H9 (cell line): ENCODE data around the gene SLC25A3. TPM values are rescaled to one million over a fixed set of nuclear protein-coding genes. Genes with fewer than 3 reads are reported as not detected.

Experiments
- DNase-seq: peaks from one replicate; pipeline ENCODE4 v3.0.0-alpha.2; 2017
- H2AFZ ChIP-seq: one replicate; pipeline ENCODE4 v1.6.1; 2013; ENCODE audit warnings: mild to moderate bottlenecking, low read length, control low read depth, moderate library complexity
- H2AK5ac ChIP-seq: 2 replicates; pipeline ENCODE4 v1.6.1; 2013; ENCODE audit warnings: low read length, control low read depth, mixed read lengths; ENCODE audit not compliant: insufficient read length
- H2BK120ac ChIP-seq: one replicate; pipeline ENCODE4 v1.6.1; 2013; ENCODE audit warnings: low read depth, mild to moderate bottlenecking, low read length, control low read depth, inconsistent platforms; ENCODE audit not compliant: poor library complexity, severe bottlenecking
- H2BK12ac ChIP-seq: 2 replicates; pipeline ENCODE4 v1.6.1; 2013; ENCODE audit warnings: low read length, control low read depth, mixed read lengths, low read depth; ENCODE audit not compliant: insufficient read length
- H2BK15ac ChIP-seq: 2 replicates; pipeline ENCODE4 v1.6.1; 2013; ENCODE audit warnings: low read depth, low read length, control low read depth
- H2BK20ac ChIP-seq: one replicate; pipeline ENCODE4 v1.6.1; 2013; ENCODE audit warnings: low read depth, mild to moderate bottlenecking, low read length, control low read depth, inconsistent platforms; ENCODE audit not compliant: poor library complexity, severe bottlenecking
- H2BK5ac ChIP-seq: 2 replicates; pipeline ENCODE4 v1.6.1; 2013; ENCODE audit warnings: low read length, control low read depth, mixed read lengths; ENCODE audit not compliant: insufficient read length
- H3K14ac ChIP-seq: 2 replicates; pipeline ENCODE4 v1.6.1; 2013; ENCODE audit warnings: low read length, control low read depth; ENCODE audit not compliant: insufficient read depth
- H3K18ac ChIP-seq: 2 replicates; pipeline ENCODE4 v1.6.1; 2013; ENCODE audit warnings: low read depth, mild to moderate bottlenecking, mixed read lengths, low read length, control low read depth; ENCODE audit not compliant: insufficient read length
- H3K23ac ChIP-seq: 2 replicates; pipeline ENCODE4 v1.6.1; 2013; ENCODE audit warnings: low read length, control low read depth, mixed read lengths, low read depth; ENCODE audit not compliant: insufficient read length
- H3K23me2 ChIP-seq: 2 replicates; pipeline ENCODE4 v1.6.1; 2013; ENCODE audit warnings: low read depth, mild to moderate bottlenecking, mixed read lengths, low read length, control low read depth; ENCODE audit not compliant: insufficient read length, poor library complexity, severe bottlenecking
- H3K27ac ChIP-seq: 2 replicates; pipeline ENCODE4 v1.5.1; 2013; ENCODE audit warnings: low read length, control low read depth, mixed read lengths, low read depth; ENCODE audit not compliant: insufficient read length
- H3K27me3 ChIP-seq: 2 replicates; pipeline ENCODE4 v1.6.1; 2013; ENCODE audit warnings: low read length, control low read depth, inconsistent platforms; ENCODE audit not compliant: insufficient read depth
- H3K4ac ChIP-seq: 2 replicates; pipeline ENCODE4 v1.6.1; 2013; ENCODE audit warnings: low read depth, mild to moderate bottlenecking, control low read depth, inconsistent platforms, low read length, moderate library complexity
- H3K4me1 ChIP-seq: 2 replicates; pipeline ENCODE4 v1.6.1; 2013; ENCODE audit warnings: low read length, control low read depth, inconsistent platforms; ENCODE audit not compliant: insufficient read depth
- H3K4me2 ChIP-seq: 2 replicates; pipeline ENCODE4 v1.6.1; 2013; ENCODE audit warnings: low read length, control low read depth, mixed read lengths; ENCODE audit not compliant: insufficient read length, insufficient read depth
- H3K56ac ChIP-seq: 2 replicates; pipeline ENCODE4 v1.6.1; 2013; ENCODE audit warnings: low read depth, mild to moderate bottlenecking, mixed read lengths, low read length, control low read depth; ENCODE audit not compliant: insufficient read length
- H3K79me1 ChIP-seq: 2 replicates; pipeline ENCODE4 v1.6.1; 2013; ENCODE audit warnings: low read depth, mild to moderate bottlenecking, moderate library complexity, low read length, control low read depth, inconsistent platforms; ENCODE audit not compliant: insufficient read depth, poor library complexity, severe bottlenecking
- H3K79me2 ChIP-seq: 2 replicates; pipeline ENCODE4 v1.6.1; 2013; ENCODE audit warnings: low read length, control low read depth, inconsistent platforms; ENCODE audit not compliant: insufficient read depth
- H3K9ac ChIP-seq: 2 replicates; pipeline ENCODE4 v1.6.1; 2013; ENCODE audit warnings: low read length, control low read depth, mixed read lengths; ENCODE audit not compliant: insufficient read length; ENCODE audit errors: extremely low read depth
- H3K9me3 ChIP-seq: one replicate; pipeline ENCODE4 v1.6.1; 2013; ENCODE audit warnings: low read depth, low read length, inconsistent platforms; ENCODE audit not compliant: control insufficient read depth
- H3T11ph ChIP-seq: one replicate; pipeline ENCODE4 v1.6.1; 2013; ENCODE audit warnings: mild to moderate bottlenecking, low read length, control low read depth, inconsistent platforms
- H4K20me1 ChIP-seq: one replicate; pipeline ENCODE4 v1.6.1; 2013; ENCODE audit not compliant: control insufficient read depth, insufficient read length, insufficient read depth
- H4K5ac ChIP-seq: 2 replicates; pipeline ENCODE4 v1.6.1; 2013; ENCODE audit warnings: low read depth, mild to moderate bottlenecking, mixed read lengths, low read length, control low read depth; ENCODE audit not compliant: insufficient read length
- H4K8ac ChIP-seq: replicated peaks from 2 replicates; pipeline ENCODE4 v1.6.1; 2013; ENCODE audit warnings: low read length, control low read depth, mixed read lengths, low read depth; ENCODE audit not compliant: insufficient read length
- H4K91ac ChIP-seq: 2 replicates; pipeline ENCODE4 v1.6.1; 2013; ENCODE audit warnings: low read depth, mild to moderate bottlenecking, moderate library complexity, mixed read lengths, low read length, control low read depth; ENCODE audit not compliant: insufficient read length
- H3K27ac Mint-ChIP-seq, 3 experiments: 2 replicates in 2 of 3; 3 replicates in 1 of 3; pipeline ENCODE4 v1.8.0; 2020 to 2021; ENCODE audit warnings: mixed read lengths in 3 of 3, mild to moderate bottlenecking in 1 of 3, moderate library complexity in 1 of 3
- H3K27me3 Mint-ChIP-seq: 2 replicates; pipeline ENCODE4 v1.8.0; 2021; ENCODE audit warnings: low read depth, mild to moderate bottlenecking, moderate library complexity, mixed read lengths
- H3K36me3 Mint-ChIP-seq, 3 experiments: 2 replicates in 2 of 3; 3 replicates in 1 of 3; pipeline ENCODE4 v1.8.0; 2020 to 2021; ENCODE audit warnings: low read depth in 3 of 3, mixed read lengths in 3 of 3; ENCODE audit not compliant: insufficient read depth in 1 of 3
- H3K4me1 Mint-ChIP-seq, 2 experiments: 2 replicates each; pipeline ENCODE4 v1.8.0; 2020; ENCODE audit warnings: mixed read lengths in 2 of 2
- H3K4me3 Mint-ChIP-seq, 2 experiments: 2 replicates in 1 of 2; 3 replicates in 1 of 2; pipeline ENCODE4 v1.8.0; 2020 to 2021; ENCODE audit warnings: mild to moderate bottlenecking in 2 of 2, mixed read lengths in 2 of 2, moderate library complexity in 1 of 2
- H3K9me3 Mint-ChIP-seq, 2 experiments: 2 replicates in 1 of 2; 3 replicates in 1 of 2; pipeline ENCODE4 v1.8.0; 2020; ENCODE audit warnings: mild to moderate bottlenecking in 2 of 2, mixed read lengths in 2 of 2, moderate library complexity in 1 of 2
- CTCF ChIP-seq: fragments of 200-600 bp; sonication (generic); conservative IDR thresholded peaks from 3 replicates; pipeline ENCODE4 v1.8.0; 2021; ENCODE audit warnings: antibody characterized with exemption, mild to moderate bottlenecking
- WGBS: extraction: QIAGEN DNeasy Blood & Tissue Kit; methylation state at CpG from one replicate; pipeline ENCODE4 v1.1.7; 2013; ENCODE audit warnings: missing lambda C conversion rate, low lambda C conversion rate, mixed read lengths; ENCODE audit not compliant: insufficient read length; ENCODE audit errors: extremely low coverage; 5-methylcytosine and 5-hydroxymethylcytosine counted together
- total RNA-seq: library from RNA; stranded (reverse); gene quantifications from 2 replicates; pipeline ENCODE4 v1.2.1, GENCODE V29; 2021

Gene SLC25A3
- total RNA-seq, 1 experiment from 2014 or later, result 673 TPM

- peaks cover 21% of the 10 kb centered on the region; the same call in 1 of the 2 replicates for H3K79me2 ChIP-seq
- H3K9me3 ChIP-seq, result no peaks in the 10 kb centered on the region
- H2BK20ac ChIP-seq, result no peak overlapping the region
- H2AFZ ChIP-seq, result no peak overlapping the region
- no peak overlapping the region for H3K27ac ChIP-seq
- H2BK120ac ChIP-seq, result no peak overlapping the region
- H3K36me3 Mint-ChIP-seq, result peaks cover 15 to 20% (median 17%) of the 10 kb centered on the region in 3 experiments
- H3K27me3 Mint-ChIP-seq, result no peaks in the 10 kb centered on the region
- H2BK15ac ChIP-seq, result no peak overlapping the region
- H3T11ph ChIP-seq, result no peak overlapping the region
- H3K4me2 ChIP-seq, result no peak overlapping the region
- no peak for TF ChIP-seq CTCF
- H2AK5ac ChIP-seq, result no peak overlapping the region
- H4K5ac ChIP-seq, result no peak overlapping the region
- H4K91ac ChIP-seq, result no peak overlapping the region
- H4K8ac ChIP-seq, result no peak overlapping the region
- peaks cover 3% of the 10 kb centered on the region for H3K23me2 ChIP-seq
- peaks cover 2% of the 10 kb centered on the region in 2 experiments; a peak in 1 of 5 replicates for H3K9me3 Mint-ChIP-seq
- H3K4me3 Mint-ChIP-seq, result no peak overlapping the region
- no peaks in the 10 kb centered on the region for H3K27me3 ChIP-seq
- H3K4me1 Mint-ChIP-seq, result peaks cover 16 to 21% of the 10 kb centered on the region in 2 experiments
- H3K18ac ChIP-seq, result no peak overlapping the region
- H3K23ac ChIP-seq, result no peak overlapping the region
- H3K14ac ChIP-seq, result no peak overlapping the region
- WGBS, result no CpG with 5 or more reads among the region's 4 CpGs
- no peaks in the 10 kb centered on the region for H3K79me1 ChIP-seq
- H3K56ac ChIP-seq, result no peak overlapping the region
- peak overlapping the region in 1 of 3 experiments; percentile 40; a peak in 1 of 7 replicates for H3K27ac Mint-ChIP-seq
- no peak overlapping the region for H3K4ac ChIP-seq
- H2BK12ac ChIP-seq, result no peak overlapping the region
- H3K4me1 ChIP-seq, result no peaks in the 10 kb centered on the region
- no peak overlapping the region for H3K9ac ChIP-seq
- no peak overlapping the region for H2BK5ac ChIP-seq
- H4K20me1 ChIP-seq, result no peaks in the 10 kb centered on the region
- DNase-seq, result no peak
Observed at GRCh38 chr12:98591209-98591608, 2.3 kb upstream of the SLC25A3 start.
